ENCODE data around the gene ZNF532.

ZNF532 gene

GRCh38 chr18:58870621-58871020, 5.9 kb downstream of the ZNF532 start:
- DNase-seq = no peak

GRCh38 chr18:58871514-58872420, 7.1 kb downstream of the ZNF532 start:
- no peak for DNase-seq

DNA sequence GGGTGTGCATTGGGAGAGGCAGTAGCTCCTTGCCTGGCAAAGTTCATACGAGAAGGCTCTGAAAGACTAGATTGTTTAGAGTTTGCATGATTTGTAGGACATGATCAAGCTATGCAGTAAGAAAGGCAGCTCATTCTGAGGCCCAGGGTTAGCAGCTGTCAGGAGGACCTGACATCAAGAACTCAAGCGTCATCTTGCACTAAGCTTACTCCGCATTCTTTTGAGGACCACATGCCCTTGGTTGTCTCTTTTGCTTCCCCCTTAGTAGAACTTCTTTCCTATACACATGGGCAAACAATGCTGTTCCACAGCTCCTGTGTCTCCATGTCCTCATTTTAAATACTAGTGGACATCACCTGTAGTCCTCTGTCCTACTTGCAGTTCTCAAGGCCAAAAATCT, 14.0 kb downstream of the ZNF532 start:
- DNase-seq = no peak

GRCh38 chr18:58881477-58881876, 16.8 kb downstream of the ZNF532 start:
- no peak for DNase-seq

GRCh38 chr18:58882044-58882443, 17.4 kb downstream of the ZNF532 start:
- no peak for DNase-seq

- DNase-seq = no peak
Observed at GRCh38 chr18:58882686-58883085, 18.0 kb downstream of the ZNF532 start.

- DNase-seq = no peak
Observed at GRCh38 chr18:58884680-58885079, 20.0 kb downstream of the ZNF532 start.

DNA sequence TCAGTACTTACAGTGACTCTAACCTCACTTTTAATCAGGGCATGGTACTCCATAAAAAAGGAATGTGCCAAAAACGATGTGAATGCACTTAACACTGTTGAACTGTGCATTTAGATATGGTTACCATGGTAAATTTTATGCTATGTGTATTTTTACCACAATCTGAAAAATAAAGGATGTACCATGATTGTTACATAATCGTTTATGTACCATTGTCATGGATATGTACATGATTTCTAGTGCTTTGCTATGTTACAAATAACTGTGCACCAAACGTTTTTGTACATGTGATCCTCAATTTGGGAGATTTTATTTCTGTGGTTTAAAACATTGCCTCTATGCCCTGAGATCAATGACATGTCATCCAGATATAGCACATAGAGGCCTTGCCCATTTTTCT, 21.8 kb downstream of the ZNF532 start:
- no peak for DNase-seq

DNA sequence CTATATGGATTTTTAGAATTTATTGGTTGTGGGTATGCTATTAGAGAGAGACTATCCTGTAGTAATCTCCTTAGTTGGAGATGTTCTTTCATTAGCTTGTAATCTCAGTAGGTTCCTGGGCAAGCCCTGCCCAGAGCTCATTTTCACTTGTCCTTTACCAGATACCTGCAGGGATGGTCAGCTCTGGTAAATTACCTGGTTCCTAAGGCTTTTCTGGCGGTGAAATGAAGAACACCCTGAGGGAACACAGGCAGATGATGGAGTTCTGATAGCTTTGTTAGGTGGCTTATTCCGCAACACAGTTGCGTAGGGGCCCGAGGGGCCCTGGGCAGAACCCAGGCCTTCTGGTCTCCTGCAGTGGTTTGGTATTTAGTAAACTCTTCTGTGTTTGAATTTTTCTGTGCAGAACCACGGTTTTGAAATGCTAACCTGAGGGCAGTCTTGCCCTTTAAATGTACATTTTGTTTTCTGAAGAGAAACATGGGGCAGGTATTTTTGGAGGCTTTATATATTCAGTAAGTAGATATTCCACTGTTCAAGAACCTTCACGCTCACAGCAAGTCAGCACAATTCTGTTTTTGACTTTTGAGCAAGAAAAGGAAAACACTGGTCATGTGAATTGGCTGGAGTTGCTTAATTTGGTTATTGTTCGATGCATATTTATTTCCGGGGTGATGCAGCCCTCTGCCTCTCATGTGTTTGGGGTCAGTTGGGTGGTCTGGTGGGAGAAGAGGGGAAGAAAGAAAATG, 22.4 kb downstream of the ZNF532 start:
- no peak for DNase-seq

GRCh38 chr18:58887613-58887963, 22.9 kb downstream of the ZNF532 start:
- peak; percentile 53 for DNase-seq

GRCh38 chr18:58891776-58892175, 27.1 kb downstream of the ZNF532 start:
- DNase-seq = no peak

DNA sequence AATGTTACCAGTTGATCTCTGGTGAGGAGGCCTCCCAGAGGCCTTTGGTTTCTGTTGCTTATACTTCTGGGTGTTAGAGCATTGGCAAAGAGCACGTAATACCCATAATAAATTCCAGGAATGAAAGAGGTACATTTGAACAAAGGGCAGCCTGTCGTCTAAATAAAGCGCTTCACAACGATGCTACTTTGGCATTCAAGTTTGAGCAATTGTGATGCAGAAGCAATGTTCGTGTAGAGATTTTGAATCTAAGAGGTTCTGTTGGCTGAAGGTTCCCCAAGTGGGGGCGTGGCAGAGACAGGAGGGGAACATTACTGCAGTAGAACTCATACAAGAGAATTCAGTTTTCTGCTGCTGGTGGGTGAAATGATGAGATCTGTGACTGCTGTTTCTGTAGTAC, 27.8 kb downstream of the ZNF532 start:
- no peak for DNase-seq

- DNase-seq = no peak
Observed at GRCh38 chr18:58893388-58894099, 28.9 kb downstream of the ZNF532 start.

DNA sequence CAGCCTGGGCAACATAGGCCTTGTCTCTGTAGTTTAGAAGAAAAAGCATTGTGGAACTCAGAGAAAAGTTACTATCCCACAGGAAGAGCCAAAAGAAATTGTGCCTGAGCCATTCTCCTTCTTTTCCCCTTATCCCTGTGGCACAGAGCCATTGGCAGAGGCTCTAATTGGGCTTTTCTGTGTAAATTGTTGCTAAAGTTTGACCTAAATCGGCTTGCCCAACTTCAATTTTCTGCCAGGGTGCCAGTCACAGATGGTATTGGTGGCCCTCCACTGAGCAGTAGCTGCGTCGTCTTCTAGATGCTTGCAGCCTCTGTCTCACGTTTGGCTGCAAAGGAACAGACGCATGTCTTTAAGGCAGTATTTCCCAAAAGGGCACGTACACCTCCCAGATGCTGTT, 30.3 kb downstream of the ZNF532 start:
- DNase-seq = no peak

- no peak for DNase-seq
Observed at GRCh38 chr18:58895385-58895784, 30.7 kb downstream of the ZNF532 start.

- DNase-seq = peak; percentile 6
Observed at GRCh38 chr18:58896268-58896667, 31.6 kb downstream of the ZNF532 start.

DNA sequence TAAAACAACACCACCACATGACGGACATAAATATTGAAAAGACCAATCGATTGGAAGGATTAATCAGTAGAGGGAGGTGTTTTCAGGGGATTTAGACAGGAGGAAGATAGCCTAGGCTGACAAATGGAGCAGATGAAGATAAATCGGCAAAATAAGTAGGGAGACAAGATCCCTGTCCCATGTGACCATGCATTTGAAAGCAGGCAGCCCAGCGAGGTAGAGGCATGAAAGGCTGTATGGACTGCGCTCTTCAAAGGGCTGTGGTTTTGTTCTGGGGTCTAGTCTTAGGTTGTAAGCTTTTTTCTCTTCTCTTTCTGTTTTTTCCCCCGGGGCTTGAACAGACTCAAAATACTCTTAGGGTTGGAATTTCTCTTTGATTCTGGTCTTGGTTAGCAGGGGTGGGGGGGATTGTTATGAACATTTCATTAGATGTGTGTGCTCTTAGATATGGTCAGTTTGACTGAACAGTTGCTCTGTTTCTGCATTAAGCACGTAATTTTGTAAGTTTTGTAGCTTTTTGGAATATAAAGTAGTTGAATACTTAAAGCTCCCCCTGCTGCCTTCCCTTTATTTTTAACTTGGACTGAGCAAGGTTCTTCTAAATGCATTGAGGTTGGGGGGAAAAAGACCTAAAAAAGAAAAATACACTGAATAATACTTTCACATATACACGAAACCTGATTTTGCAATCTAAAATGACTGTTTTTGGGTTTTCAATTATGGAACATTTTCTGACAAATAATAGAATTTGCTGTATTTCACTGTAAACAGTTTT, 32.2 kb downstream of the ZNF532 start:
- no peak for DNase-seq

DNA sequence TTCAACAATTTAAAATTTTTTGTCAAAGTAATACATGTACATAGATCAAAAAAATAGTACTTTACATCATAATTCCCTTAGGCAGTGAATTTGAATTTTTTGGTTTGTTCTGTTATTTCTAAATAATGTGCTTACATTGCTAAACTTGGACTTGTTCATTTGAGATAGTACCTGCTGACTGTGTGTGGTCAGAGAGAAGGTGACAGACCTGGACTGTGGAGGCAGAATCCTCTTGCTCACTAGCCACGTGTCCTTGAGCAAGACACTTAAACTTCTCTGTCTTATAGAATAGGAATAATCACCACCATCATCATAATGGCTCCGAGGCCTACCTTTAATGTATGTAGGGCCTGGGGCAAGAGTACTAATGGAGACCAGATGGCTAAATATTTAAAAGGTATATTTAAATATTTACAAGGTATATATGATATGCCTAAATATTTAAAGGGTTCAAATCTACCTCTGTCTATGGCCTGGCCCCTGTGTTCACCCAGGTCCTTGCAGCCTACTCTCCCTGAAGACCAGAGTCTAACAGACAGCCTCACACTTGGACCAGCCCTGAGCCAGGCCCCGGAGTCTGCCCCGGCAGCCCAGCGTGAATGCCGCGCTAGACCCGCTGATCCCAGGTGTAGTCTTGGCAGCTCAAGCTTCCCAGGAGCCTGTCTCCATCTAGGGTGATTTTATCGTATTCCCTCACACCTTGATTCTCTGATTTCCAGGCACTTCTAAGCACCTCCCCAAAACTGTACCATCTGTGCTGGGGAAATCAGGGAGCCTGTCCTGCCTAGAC, 33.5 kb downstream of the ZNF532 start:
- DNase-seq = no peak

DNA sequence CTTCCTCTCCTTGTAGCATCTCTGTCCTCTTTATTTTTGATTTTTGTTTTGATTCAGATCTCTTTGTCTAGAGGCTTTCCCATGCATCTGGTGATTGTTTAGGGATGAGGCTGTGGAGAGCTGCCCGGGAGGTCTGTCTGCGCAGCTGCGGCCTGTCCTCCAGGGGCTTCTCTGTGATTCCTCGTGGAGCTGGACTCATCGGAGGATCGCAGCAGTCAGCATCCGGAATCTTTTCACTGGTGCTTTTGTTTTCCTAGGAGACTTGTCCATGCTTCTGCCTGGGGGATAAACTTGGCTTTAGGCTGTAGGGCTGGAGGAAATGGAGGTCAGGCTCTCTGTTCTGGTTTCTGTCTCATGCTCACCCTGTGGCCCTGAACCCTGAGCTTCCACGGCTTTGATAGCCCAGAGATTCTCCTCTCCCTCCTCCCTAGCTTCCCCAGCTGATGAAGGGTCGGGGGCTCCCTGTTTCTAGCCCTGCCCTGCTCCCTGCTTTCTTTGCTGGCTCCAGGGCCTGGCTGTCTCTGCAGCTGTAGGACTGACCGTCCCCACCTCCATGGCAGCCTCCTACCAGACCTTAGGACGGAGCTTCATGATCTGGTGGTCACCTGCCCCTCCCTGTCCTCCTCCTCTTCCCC, 35.5 kb downstream of the ZNF532 start:
- DNase-seq = no peak

- no peak for DNase-seq
Observed at GRCh38 chr18:58901143-58901542, 36.5 kb downstream of the ZNF532 start.

- no peak for DNase-seq
Observed at GRCh38 chr18:58901783-58902182, 37.1 kb downstream of the ZNF532 start.
